CD4-positive, alpha-beta T cell treated with Interleukin-15 for 4 hours (primary cell): ENCODE results near the gene LMO1.

Experiments
- DNase-seq: peaks from one replicate; pipeline ENCODE4 v3.0.0-alpha.2; 2020; ENCODE audit warnings: low spot score

The LMO1 gene

DNA sequence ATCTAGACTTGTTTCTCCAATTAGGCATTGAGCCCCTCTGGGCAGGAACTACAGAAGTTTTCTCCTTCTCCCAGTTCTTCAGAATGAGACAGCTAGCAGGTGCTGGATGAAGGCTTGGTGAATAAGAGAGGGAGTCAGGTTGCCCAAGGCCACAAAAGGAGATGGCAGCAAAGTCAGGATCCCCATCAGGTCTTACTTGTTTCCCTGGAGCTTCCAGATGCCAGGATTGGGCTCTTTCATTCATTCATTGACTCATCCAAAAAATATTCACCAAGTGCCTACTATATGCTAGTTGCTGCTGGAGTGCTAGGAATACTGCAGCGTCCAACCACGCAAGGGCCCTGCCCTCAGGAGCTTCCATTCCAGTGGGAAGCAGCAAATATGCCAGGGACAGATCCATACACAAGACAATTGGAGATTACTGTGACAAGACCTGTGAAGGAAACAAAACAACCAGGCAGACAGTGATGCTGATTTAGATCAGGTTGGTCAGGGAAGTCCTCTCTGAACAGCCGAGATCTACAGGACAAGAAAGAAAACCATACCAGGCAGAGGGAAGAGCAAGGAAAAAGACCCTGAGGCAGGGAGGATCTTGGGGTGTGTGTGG, 24.6 kb upstream of the LMO1 start:
- DNase-seq = no peak

DNA sequence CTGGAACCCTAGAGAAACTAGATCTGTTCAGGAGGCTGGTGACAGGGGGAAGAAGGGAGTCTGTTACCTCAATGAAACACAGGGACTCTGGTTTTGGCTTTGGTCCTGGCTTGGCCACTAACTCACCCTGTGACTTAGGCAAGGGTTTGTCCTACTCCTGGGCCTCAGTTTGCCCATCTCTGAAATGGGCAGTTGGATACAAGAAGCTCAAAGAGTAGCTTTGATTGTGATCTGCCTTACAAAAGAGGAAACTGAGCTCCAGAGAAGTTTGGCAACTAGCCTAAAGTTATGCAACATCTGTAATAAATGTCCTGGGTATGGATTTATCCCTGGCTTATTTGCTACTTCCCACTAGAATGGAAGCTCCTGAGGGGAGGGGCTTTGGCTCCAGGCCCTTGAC, 24.0 kb upstream of the LMO1 start:
- DNase-seq = no peak

DNA sequence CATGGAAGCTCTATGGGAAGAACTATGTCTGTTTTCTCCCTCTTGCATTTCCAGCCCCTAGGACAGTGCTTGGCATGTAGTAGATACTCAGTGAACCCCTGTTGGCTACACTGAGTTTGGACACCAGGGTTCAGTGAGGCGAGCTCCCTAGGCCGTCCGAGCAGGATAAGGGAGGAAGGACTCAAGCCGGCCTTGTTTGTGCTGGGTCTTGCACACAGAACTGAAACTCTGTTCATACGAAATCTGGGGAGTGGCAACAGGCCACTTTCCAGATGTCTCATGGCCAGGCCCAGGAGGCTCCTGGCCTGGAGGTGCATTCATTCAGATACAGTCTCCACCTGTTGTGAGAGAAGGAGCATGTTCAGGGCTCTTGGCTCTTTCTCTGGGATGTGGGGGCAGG, 23.6 kb upstream of the LMO1 start:
- DNase-seq = no peak

DNA sequence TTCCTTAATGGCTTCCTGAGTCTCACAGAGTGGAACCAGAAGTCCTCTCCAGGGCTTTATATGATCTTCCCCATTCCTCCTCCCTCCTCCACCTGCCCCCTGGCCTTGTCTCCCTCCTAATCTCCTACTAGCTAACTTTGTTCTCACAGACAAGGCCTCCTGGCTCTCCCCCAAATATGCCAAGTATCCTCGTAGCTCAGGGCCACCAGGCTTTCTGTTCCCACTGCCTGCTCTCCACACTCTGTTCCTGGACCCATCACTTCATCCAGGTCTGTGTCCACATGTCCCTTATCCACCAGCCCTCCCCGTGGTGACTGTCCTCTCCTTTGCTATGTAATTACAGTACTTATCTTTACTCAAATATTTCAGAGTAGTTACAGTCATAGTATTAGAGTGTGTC, 23.2 kb upstream of the LMO1 start:
- no peak for DNase-seq

DNA sequence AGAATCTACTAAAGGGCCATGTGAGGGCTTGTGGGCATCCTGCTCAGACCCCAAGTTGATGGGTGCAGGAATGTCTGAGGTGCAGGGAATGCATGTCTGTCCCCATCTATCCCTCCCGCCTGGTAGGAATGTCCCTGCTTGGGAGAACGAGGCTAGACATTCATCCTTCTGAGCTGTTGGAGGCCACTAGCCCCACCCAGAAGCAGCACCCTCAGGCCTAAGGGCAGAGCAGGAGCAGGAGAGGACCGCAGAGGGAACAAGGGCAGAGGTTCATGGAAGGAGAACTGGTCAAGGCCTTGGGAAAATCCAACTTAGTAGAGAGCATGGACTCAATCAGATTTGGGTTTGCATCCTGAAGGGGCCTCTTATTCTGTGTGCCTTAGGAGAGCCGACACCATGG, 22.1 kb upstream of the LMO1 start:
- no peak for DNase-seq

DNA sequence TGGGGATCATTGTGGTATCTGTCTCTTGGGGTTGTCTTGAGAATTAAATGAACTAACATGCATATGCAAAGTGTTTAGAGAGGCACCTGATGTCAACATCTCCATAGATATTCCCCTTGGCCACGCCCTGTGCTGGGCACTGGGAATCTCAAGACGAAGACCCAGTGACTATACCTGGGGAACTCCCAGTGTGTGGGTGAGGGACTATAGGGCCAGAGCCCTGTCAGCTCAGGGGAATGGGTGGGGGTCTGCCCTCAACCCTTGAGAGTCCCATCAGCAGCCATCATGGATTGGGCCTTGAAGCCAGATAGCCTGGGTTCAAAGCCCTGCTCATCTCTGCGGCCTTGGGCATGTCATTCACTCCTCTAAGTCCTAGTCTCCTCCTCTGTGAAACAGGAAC, 21.6 kb upstream of the LMO1 start:
- no peak for DNase-seq

DNA sequence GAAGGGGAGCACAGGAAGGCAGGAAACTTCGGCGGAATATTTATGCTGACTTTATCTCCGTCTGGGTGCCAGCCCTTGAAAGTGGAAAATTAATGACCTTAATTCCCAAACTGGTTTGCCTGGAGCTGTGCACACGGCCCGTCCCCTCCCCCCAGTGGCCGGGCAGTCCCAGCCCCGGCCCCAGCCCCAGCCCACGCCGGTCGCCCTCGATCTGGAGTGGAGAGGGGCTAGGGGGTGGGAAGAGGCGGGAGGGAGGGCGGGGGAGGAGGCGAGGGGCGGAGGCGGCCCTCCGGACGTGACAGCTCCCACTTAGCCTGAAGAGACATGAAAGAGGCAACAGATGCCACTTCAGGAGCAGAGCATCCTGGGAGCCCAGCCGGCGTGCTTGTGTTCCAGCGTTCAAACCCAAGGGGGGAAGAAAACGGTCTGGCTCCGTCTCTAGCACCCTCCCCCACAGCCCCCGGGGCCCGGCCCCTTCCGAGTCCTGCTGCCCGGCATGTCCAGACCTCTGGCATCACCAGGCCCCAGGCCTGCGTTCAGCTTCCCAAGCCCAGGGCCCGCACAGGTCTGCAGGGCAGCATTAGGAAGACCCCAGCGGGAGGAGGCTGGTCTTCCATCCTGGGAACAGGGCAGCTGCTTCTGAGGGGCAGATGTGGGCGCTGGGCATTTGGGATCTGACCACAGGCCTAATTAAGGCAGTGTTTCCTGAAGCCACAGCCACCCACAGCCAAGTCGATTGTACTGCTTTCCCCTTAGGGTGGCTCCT, 20.0 kb upstream of the LMO1 start:
- DNase-seq = no peak

DNA sequence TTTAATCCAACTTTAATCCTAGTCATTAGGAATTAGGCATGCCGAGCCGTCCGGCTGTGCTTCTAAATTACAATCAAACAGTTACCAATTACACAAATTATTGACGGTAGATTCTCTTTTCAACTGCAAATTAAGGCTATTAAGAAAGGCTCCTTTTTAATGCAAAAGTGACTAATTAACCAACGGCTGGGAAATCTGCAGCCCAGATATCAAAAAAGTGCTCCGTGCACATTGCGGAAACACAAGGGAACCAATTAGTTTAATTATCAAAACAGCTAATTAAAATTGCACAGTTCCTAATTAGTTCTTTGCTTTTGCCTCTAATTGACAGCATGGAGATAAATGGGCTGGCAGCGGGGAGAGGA, 19.4 kb upstream of the LMO1 start:
- no peak for DNase-seq

DNA sequence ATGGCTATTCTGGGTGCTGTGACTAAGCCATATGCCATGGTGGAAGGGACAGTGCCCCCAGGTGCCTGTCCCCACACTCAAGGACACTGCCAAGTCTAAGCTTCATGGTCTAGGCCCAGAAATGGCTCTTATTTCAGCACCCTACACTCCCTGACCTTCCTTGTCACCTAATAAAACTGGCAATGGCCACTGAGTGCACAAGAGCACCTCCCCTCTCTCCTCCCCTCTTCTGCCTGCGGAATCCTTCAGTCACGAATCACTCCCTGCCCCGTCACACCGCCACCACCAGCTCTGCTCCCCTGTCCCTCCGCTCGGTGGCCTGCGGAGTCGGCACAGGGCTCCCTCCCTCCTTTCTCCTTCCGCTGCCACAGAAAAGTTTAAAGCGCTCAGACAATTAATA, 19.0 kb upstream of the LMO1 start:
- no peak for DNase-seq

DNA sequence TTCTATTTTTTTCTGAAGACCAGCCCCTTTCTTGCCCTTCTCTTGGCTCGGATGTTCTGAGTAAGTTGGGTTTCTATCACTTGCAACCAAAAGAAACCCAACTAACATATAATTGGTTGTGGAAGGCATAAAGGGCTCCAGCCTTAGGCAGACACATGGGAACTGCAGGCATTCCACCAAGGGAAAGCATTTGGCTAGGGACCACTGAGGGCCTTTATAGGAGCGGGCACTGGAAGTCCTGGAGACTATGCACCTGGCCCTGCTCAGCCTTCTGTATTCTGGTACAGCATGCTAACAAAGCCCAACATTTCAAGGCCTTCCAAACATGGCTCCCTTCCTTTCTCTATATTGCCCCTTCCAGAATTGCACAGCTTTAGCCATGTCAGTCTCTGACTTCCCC, 17.6 kb upstream of the LMO1 start:
- no peak for DNase-seq

DNA sequence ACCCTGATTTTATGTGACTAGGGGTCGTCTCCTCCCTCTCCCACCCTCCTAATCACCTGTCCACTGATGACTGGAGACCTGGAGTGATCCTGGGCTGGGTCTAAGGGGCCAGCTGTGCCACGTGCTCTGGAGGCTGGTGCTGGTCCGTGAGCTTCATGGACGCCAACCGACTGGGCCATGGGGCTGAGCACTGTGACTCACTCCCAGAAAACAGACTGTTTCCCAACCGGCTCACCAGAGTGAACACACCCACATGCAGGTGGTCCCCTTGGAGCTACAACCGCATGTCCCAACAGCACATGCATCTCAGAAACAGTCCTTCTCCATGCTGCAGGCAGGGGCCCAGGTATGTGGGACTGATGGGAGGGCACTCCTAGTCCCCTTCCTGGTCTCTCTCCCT, 14.0 kb upstream of the LMO1 start:
- DNase-seq = no peak

DNA sequence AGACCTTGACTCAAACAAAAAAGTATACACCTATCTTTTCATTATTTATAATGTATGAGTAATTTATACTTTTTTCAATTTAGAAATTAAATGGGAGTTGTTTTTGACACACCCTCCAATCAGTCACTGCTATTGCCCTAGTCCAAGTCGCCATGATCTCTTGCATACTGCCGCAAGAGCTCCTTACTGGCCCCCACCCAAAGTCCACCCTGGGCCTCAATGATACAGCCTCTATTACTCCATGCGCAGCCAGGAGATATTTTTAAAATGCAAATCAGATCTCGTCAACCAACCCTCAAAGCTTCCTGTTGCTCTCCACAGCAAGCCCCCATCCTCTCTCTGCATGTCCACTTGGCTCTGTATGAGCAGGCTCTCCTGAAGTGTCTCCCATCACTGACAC, 12.8 kb upstream of the LMO1 start:
- DNase-seq = no peak

DNA sequence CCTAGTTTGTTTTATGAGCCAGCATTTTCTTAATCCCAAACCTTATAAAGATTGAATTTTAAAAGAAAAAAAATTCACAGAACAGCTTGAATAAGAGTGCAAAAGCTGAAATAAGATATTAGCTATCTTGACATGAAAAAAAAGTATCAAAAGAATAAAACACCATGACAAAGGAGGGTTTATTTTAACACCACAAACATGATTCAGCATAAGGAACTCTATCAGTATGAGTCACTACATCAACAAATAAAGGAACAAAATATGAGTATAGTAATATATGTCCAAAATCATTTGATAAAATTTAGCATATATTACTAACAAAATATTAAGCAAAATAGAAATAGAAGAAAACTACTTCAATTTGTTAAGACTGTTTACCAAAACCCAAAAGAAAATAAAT, 9.6 kb upstream of the LMO1 start:
- no peak for DNase-seq

DNA sequence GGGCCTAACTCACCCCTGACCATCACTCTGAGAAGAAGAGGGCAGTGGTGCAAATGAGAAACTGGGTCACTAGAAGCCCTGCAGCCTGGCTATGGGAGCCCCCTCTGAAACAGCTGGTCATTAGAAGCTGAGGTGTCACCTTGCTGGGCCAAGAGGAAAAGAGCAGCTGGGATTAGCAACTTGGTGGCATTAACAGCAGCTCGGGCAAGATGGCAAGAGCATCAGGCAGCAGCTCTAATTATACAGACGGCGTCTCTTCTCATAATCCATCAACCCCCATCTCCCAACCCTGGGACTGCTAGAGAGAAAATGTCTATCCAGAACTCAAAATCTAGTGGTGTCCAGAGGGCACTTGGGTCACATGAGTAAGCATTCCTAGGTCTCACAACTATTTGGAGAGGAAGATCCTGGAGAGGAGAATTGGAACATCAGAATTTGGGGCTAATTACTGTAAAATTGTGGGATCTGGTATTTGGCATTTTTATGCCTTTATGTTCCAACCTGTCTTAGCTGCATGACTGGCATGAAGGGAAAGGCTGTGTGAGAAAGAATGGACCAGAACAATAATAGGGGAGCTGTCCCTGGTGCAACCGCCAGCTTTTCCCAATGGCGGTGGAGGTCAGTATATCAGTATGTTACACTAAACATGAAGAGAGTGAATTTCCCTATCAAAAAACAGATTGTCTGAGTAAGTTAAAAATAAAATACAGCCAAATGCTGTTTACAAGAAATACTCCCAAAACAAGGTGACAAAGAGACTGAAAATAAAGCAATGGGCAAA, 7.6 kb upstream of the LMO1 start:
- DNase-seq = no peak

DNA sequence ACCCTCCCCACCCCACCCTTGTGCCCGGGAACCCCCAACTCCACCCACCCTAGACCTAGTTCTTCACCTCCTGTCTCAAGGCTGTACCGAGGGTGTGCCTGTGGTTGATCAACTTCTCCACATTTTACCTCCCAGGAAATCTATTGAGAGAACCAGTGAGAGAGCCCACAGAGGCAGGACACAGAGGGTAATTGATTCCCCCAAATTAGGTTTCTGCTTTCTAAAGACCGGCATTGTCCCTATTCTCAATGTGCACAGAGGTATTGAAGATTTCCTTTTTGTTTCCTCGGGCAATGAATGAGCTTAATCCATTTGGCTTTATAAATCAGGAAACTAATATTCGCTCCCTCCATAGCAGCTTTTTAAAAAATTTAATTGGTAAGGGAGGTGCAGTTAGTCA, 6.0 kb upstream of the LMO1 start:
- no peak for DNase-seq

DNA sequence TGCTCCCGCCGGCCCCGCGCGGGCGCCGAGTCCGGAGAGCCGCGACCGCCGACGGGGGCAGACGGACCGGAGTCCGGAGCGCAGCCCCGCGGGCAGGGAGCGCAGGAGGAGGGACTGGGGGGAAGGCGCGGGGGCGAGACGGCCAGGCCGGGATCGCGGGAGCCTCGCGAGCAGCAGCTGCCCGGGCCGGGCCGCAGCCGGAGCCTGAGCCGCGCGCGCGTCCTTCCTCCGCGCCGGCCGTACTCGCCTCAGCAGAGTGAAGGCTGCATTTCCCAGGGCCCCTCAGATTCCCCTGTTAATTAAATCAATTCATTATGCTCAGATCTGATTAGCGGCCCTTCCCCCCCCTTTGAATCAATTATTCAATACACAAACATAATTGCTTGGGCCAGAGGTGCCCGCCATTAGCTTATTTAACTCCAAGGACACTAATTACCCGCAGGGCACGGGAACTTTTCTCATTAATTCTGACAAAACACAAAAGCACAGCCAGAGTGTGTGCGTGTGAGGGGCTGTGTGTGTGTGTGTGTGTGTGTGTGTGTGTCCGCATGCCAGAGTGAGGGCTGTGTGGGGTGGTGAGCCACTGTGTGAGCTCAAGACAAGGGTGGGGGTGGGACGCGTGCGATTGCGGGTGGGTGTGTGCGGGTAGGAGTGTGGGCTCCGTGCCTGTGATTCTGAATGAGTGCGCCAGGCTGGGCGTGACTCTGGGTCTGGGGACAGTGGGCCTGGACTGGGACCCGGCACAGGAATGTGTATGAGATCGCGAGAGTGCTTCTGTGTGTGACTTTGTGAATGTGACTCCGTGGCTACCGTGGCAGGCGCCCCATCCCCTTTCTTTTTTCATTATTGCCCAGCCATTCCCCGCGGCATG, 5.1 kb upstream of the LMO1 start:
- no peak for DNase-seq

DNA sequence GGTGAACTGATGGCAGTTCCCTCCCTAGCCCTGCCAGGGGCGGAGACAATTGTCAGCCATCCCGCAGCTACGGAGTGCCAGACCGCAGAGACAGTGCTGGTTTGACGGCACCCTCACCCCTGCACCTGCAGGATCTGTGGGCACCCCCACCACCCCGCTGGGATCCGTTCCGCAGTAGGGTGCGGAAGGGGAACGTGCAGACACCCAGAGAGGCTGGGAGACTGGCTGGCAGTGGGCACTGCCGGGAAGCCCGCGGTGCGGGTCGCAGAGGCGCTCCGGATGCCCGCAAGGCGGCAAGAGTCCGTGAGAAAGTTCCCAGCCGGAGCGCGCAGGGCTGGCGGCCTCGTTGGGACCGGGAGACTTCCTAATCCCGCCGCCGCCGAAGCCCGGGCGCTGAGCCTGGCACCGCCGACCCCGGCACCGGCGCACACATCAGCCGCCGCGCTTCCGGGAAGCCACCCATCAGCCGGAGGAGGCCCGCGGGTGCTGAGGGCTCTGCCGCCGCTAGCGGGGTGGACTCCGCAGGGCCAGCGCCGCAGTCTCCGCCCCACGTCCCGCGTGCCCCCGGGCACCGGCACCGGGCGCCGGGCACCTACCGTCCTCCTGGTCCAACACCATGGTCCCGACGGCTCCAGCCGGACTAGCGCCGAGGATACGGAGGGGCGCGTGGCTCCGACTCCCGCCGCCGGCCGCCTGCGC, 4.3 kb upstream of the LMO1 start:
- no peak for DNase-seq

DNA sequence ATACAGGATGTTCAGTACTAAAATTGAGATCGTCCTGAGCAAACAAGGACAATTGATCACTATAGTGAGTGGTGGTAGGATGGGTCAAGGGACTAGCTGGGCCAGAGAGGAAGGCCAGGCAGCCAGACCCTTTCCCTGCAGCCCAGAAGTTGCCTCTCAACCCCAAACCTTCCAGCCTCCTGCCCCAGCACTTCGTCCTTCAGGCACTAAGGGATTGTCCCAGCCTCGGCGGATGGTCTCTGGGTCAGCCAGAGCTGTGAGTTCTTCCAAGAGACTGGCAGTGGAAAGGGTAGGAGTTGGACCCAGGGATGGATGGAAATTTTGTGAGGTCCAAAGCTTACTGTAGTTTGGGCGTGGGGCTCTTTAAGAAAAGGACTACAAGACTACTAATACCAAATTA, 3.6 kb upstream of the LMO1 start:
- no peak for DNase-seq

DNA sequence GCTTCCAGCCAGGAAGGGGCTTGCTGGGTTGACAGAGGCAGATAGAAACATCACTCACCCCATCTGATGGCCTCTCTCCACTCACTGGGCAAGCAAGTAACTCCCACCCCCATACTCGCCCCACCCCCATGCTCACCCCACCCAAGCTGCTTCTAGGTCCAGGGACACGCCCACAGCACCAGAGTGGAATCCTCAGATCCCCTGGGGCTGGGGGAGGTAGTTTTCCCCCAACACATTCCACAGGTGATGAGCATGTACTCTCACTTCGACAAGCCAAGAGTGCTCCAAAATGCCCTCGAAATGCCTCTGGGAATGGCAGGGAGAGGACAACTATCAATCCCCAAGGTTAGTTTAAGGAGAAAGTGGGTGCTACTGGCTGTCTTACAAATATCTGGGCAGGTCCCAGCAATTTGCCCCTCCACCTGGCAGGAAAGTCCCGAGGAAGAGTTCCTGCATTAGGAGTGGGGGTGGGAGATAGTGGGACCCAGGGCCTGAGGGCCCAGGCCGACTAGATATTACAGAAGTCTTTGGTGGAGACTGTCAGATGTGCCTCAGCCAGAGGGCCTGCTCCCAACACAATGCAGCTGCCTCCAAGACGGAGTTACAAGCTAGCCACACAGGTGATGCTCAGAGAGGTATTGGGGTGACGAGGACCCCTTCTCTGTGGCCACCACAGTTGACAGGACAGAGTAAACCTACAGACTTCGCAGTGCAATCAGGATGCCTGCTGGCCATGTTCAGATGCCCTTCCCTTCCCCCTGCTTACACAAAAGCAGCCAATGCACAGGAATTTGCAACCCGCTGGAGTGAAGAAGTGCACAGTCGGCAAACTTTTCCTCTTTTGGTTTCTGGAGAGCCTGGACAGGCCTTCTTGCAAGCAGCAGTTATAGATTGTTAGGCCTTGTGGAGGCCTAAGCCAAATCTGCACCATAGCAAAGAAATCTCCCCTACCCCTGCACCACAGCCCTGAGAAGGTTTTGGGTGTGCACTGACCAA, 2.9 kb upstream of the LMO1 start:
- no peak for DNase-seq

DNA sequence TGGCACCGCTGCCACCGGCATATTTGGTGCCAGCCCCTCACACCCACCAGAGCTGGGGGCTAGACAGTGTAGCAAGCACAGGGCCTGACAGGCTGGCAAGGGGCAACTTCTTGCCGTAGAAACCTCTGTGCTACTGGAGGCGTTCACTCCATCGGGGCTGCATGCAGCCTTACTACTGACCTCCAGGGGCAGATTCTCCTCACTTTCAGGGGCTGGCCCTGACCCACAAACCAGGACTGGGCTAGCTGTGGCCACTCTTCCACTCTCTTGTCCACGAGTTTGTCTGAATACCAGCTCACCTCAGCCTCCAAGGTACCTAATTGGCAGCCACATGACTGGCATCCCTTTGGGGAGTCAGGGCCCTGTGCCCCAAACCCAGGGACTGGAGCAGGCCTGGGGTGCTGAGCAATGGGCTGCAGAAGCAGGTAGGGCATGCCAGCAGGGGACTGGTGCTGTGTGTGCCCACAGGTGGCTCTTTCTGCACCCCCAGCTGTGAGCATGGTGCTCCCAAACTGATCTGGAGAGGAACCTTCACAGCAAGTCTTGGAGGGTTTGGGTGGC, 2.1 kb upstream of the LMO1 start:
- no peak for DNase-seq
